ENCODE results near the gene ARRB1. TPM values are rescaled to one million over a fixed set of nuclear protein-coding genes. Genes with fewer than 3 reads are reported as not detected.

The ARRB1 gene
- total and polyA plus RNA-seq, 12 donors = 4.9 to 54.2 (median 31.0) TPM

GRCh38 chr11:75281469-75282095 lies 69.9 kb downstream of the ARRB1 start:
- Histone ChIP-seq H3K9me3 (replicated peaks in 1 of 3) (no peaks in the 10 kb centered on the region), H3K27ac (peak overlapping the region in 1 of 5 donors; percentile 55), H3K4me1 (replicated peaks in 1 of 2) (no peaks in the 10 kb centered on the region), H3K4me3 (no peak overlapping the region), H3K27me3 (no peaks in the 10 kb centered on the region), H3K36me3 (replicated peaks in 1 of 2) (peaks cover 0 to 37% of the 10 kb centered on the region in 2 donors)
- WGBS, 4 donors = 84 to 90% (median 85%) methylated on average over 4 to 10 of the region's 10 CpGs
- intact Hi-C loops (cut with DNase I) = loop anchor here in 1 of 2 donors (1.0 to 10.0 kb wide), 2 partner anchors 103 to 253 kb away; no protein-coding TSS in a partner anchor
- no peak for TF ChIP-seq POLR2A (IDR thresholded peaks at IDR 0.05)
- TF ChIP-seq, protein P1, sequence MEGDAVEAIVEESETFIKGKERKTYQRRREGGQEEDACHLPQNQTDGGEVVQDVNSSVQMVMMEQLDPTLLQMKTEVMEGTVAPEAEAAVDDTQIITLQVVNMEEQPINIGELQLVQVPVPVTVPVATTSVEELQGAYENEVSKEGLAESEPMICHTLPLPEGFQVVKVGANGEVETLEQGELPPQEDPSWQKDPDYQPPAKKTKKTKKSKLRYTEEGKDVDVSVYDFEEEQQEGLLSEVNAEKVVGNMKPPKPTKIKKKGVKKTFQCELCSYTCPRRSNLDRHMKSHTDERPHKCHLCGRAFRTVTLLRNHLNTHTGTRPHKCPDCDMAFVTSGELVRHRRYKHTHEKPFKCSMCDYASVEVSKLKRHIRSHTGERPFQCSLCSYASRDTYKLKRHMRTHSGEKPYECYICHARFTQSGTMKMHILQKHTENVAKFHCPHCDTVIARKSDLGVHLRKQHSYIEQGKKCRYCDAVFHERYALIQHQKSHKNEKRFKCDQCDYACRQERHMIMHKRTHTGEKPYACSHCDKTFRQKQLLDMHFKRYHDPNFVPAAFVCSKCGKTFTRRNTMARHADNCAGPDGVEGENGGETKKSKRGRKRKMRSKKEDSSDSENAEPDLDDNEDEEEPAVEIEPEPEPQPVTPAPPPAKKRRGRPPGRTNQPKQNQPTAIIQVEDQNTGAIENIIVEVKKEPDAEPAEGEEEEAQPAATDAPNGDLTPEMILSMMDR (IDR thresholded peaks at IDR 0.05) = no peak
- DNase-seq = no peak

- peaks cover 0 to 38% of the 10 kb centered on the region in 2 donors for H3K36me3 ChIP-seq (replicated peaks in 1 of 2)
- no peaks in the 10 kb centered on the region for H3K27me3 ChIP-seq
- WGBS, 4 donors = 74 to 82% (median 78%) methylated on average over 9 to 15 of the region's 15 CpGs
- intact Hi-C loops (cut with DNase I) = loop anchor here in 1 of 2 donors (1.0 to 10.0 kb wide), 2 partner anchors 103 to 254 kb away; no protein-coding TSS in a partner anchor
- TF ChIP-seq, protein P1 (IDR thresholded peaks at IDR 0.05) = no peak
- no peak for TF ChIP-seq POLR2A (IDR thresholded peaks at IDR 0.05)
- peak in 1 of 7 donors; percentile 30 for DNase-seq
- no peaks in the 10 kb centered on the region for H3K9me3 ChIP-seq (replicated peaks in 1 of 3)
- no peak overlapping the region for H3K4me3 ChIP-seq
- peak overlapping the region in 1 of 5 donors; percentile 55 for H3K27ac ChIP-seq
- H3K4me1 ChIP-seq (replicated peaks in 1 of 2) = no peaks in the 10 kb centered on the region
Measured at GRCh38 chr11:75280770-75281468, 70.5 kb downstream of the ARRB1 start.

- DNase-seq = peak; percentile 71 to 92 (median 78)
- WGBS, 4 donors = 21 to 51% (median 37%) methylated on average over 4 to 9 of the region's 9 CpGs
- no peak for TF ChIP-seq POLR2A (IDR thresholded peaks at IDR 0.05)
- TF ChIP-seq, protein P1 (IDR thresholded peaks at IDR 0.05) = peak; percentile 96 to 98 (median 97)
- Histone ChIP-seq H3K9me3 (replicated peaks in 1 of 3) (no peaks in the 10 kb centered on the region), H3K4me1 (replicated peaks in 1 of 2) (no peaks in the 10 kb centered on the region), H3K36me3 (replicated peaks in 1 of 2) (peaks cover 0 to 38% of the 10 kb centered on the region in 2 donors), H3K27me3 (no peaks in the 10 kb centered on the region), H3K4me3 (no peak overlapping the region), H3K27ac (peak overlapping the region in 1 of 5 donors; percentile 7)
- intact Hi-C loops (cut with DNase I) = loop anchor here in 1 of 2 donors (10.0 kb wide), 1 partner anchor 255 kb away; no protein-coding TSS in a partner anchor
Measured at GRCh38 chr11:75280227-75280701, 71.2 kb downstream of the ARRB1 start.

GRCh38 chr11:75279273-75279672 lies 72.2 kb downstream of the ARRB1 start:
- Histone ChIP-seq H3K27ac (no peak overlapping the region), H3K4me1 (replicated peaks in 1 of 2) (no peaks in the 10 kb centered on the region), H3K4me3 (no peak overlapping the region), H3K27me3 (no peaks in the 10 kb centered on the region), H3K9me3 (replicated peaks in 1 of 3) (no peaks in the 10 kb centered on the region), H3K36me3 (replicated peaks in 1 of 2) (peaks cover 0 to 38% of the 10 kb centered on the region in 2 donors)
- intact Hi-C loops (cut with DNase I) = loop anchor here in 1 of 2 donors (2.0 kb wide), 1 partner anchor 106 kb away; no protein-coding TSS in a partner anchor
- 59 to 78% (median 70%) methylated on average over 5 of the region's 5 CpGs for WGBS, 4 donors
- TF ChIP-seq, protein P1 (IDR thresholded peaks at IDR 0.05) = no peak
- no peak for TF ChIP-seq POLR2A (IDR thresholded peaks at IDR 0.05)
- no peak for DNase-seq
